ENCODE data around the gene RIPOR2. TPM values are rescaled to one million over a fixed set of nuclear protein-coding genes. Genes with fewer than 3 reads are reported as not detected.

RIPOR2 gene
- total RNA-seq, 4 donors from 2014 or later, result 8.8 to 27.0 (median 19.0) TPM

DNA sequence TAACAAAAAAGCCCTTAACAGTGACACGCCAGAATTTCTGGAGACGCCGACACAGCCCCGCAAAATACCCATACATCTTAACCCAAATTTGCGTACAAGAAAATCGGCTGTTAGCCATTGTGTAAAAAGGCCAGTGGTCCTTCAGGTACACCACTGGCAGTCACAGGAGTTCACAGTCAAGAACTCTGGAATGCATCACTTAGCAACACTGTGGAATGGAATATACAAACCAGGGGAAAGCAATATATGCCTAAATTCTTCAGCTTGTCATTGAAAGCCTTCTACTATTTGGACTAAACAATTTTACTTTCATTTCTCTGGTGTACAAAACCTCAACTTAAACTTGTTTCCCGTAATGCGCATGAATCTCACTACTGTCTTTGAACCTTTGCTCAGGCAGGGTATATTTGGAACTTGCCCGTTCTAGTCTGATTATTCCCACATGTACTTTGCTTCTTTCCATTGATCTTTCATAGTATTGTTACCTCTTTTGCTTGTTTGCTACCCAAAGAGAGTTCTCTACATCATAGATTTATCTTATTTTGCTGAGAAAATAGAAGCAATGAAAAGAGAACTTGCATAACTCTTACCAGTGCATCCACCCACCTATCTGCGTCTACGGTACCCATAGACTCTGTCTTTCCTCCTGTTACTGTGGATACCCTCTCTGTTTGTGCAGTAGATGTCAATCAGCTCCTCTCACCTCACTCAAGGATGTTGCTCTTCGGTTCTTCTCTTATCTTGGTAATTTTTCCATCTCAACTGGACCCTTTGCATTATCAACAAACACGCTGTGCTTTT is 136.8 kb downstream of the RIPOR2 start, which contains the start of gene ARMH2:
TSS of gene ARMH2 (minus strand) at position 178 of the 801 bp plus-strand sequence. CDS start at position 118, 60 bp downstream.
- whole genome bisulfite sequencing, 2 donors, result 89 to 90% methylated on average over 13 of the region's 13 CpGs
- Histone ChIP-seq H3K4me3 (no peak within 1 kb of the TSS), H3K27ac (no peak within 1 kb of the TSS), H3K9me3 (no peaks in the 10 kb centered on the region), H3K27me3 (no peaks in the 10 kb centered on the region), H3K36me3 (no peaks in the 10 kb centered on the region), H3K4me1 (no peaks in the 10 kb centered on the region)
- no peak for DNase-seq (ENCODE audit: low spot score in 2 of 2)
- TF ChIP-seq, protein P1, sequence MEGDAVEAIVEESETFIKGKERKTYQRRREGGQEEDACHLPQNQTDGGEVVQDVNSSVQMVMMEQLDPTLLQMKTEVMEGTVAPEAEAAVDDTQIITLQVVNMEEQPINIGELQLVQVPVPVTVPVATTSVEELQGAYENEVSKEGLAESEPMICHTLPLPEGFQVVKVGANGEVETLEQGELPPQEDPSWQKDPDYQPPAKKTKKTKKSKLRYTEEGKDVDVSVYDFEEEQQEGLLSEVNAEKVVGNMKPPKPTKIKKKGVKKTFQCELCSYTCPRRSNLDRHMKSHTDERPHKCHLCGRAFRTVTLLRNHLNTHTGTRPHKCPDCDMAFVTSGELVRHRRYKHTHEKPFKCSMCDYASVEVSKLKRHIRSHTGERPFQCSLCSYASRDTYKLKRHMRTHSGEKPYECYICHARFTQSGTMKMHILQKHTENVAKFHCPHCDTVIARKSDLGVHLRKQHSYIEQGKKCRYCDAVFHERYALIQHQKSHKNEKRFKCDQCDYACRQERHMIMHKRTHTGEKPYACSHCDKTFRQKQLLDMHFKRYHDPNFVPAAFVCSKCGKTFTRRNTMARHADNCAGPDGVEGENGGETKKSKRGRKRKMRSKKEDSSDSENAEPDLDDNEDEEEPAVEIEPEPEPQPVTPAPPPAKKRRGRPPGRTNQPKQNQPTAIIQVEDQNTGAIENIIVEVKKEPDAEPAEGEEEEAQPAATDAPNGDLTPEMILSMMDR (IDR thresholded peaks at IDR 0.05), result no peak
- TF ChIP-seq EP300 (IDR thresholded peaks at IDR 0.05), result no peak
- no peak for TF ChIP-seq POLR2A (IDR thresholded peaks at IDR 0.05)

- Histone ChIP-seq H3K9me3 (no peaks in the 10 kb centered on the region), H3K27me3 (no peaks in the 10 kb centered on the region), H3K4me3 (no peak overlapping the region), H3K4me1 (no peaks in the 10 kb centered on the region), H3K27ac (no peak overlapping the region), H3K36me3 (no peaks in the 10 kb centered on the region)
- no peak for TF ChIP-seq EP300 (IDR thresholded peaks at IDR 0.05)
- TF ChIP-seq, protein P1 (IDR thresholded peaks at IDR 0.05), result no peak
- TF ChIP-seq POLR2A (IDR thresholded peaks at IDR 0.05), result no peak
- no peak for DNase-seq (ENCODE audit: low spot score in 2 of 2)
- 84 to 85% methylated on average over 6 of the region's 6 CpGs for WGBS, 2 donors
Measured at GRCh38 chr6:24797596-24798216, 138.1 kb downstream of the RIPOR2 start.

GRCh38 chr6:24796616-24797290 is 139.0 kb downstream of the RIPOR2 start:
- no peak for DNase-seq (ENCODE audit: low spot score in 2 of 2)
- Histone ChIP-seq H3K27me3 (no peaks in the 10 kb centered on the region), H3K9me3 (no peaks in the 10 kb centered on the region), H3K36me3 (no peaks in the 10 kb centered on the region), H3K4me3 (no peak overlapping the region), H3K27ac (no peak overlapping the region), H3K4me1 (no peaks in the 10 kb centered on the region)
- no peak for TF ChIP-seq POLR2A (IDR thresholded peaks at IDR 0.05)
- no peak for TF ChIP-seq EP300 (IDR thresholded peaks at IDR 0.05)
- TF ChIP-seq, protein P1 (IDR thresholded peaks at IDR 0.05), result no peak
- WGBS, 2 donors, result 88 to 91% methylated on average over 6 of the region's 6 CpGs

DNA sequence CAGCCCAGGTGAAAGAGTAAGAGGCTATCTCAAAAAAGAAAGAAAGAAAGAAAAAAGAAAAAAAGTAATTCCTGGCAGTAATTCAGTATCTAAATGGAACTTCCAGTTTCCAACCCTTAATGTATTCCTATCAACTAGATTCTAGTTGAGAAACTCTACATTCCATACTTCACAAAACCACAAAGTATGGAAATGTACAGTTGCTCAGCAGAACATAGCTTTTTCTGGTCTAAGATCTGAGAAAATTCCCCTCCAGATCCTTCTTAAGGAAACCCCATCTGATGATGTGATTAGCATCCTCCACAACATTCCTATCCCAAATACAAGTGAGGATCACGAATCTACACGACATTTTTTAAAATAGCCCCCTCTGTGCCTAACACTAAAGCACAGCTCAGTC is 140.7 kb downstream of the RIPOR2 start:
- TF ChIP-seq, protein P1 (IDR thresholded peaks at IDR 0.05), result no peak
- no peak for DNase-seq (ENCODE audit: low spot score in 2 of 2)
- 92 to 96% methylated on average over 2 of the region's 2 CpGs for WGBS, 2 donors
- no peak overlapping the region for H3K27ac ChIP-seq
- no peak overlapping the region for H3K4me3 ChIP-seq
- H3K9me3 ChIP-seq, result no peaks in the 10 kb centered on the region
- H3K27me3 ChIP-seq, result no peaks in the 10 kb centered on the region
- no peaks in the 10 kb centered on the region for H3K4me1 ChIP-seq
- no peaks in the 10 kb centered on the region for H3K36me3 ChIP-seq

Measured in tibial nerve (tissue), 4 donors.